ENCODE results near the gene LARP6.
A peak's percentile ranks its signal among the peaks of the same experiment; 100 is the strongest.

Gene LARP6

GRCh38 chr15:70794596-70795310 is 59.2 kb downstream of the LARP6 start:
- no peak for DNase-seq (ENCODE audit: low spot score)

DNA sequence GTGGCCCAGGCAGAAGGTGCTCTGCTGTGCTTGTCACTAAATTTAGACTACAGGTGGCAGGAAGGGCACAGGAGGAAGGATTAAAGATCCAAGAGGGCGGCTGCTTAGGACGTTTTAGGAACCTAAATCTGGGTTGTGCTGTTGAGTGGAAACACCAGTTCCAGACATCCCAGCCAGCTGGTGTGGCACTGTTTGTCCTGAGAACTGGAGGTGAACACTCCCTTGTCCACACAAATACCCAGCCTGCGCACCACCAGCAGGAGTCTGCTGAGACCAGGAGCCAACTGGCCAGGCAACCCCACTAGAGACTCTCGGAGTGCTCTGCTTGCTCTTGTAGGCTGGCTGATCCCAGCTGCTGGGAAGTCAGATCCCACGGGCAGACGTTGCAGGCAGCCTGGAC is 60.3 kb downstream of the LARP6 start:
- no peak for DNase-seq (ENCODE audit: low spot score)

DNA sequence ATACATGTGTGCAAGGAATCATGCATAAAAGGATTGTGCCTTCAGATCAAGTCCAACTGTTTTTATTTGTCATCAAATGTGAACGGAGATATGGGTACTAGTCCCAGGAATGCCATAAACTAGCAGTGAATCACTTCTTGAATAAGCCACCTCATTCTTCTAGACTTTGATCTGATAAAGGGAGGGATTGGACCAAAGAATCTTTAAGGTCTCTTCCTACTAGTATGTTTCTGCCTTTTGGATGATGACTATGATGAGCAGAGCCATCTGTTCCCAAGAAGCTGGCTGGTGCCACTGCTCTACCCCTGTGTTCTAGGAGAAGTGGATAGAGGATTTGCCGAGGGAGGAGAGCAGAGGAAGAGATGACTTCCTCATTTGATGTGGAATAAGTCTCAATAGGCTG is 61.8 kb downstream of the LARP6 start:
- DNase-seq (ENCODE audit: low spot score): peak; percentile 47

DNA sequence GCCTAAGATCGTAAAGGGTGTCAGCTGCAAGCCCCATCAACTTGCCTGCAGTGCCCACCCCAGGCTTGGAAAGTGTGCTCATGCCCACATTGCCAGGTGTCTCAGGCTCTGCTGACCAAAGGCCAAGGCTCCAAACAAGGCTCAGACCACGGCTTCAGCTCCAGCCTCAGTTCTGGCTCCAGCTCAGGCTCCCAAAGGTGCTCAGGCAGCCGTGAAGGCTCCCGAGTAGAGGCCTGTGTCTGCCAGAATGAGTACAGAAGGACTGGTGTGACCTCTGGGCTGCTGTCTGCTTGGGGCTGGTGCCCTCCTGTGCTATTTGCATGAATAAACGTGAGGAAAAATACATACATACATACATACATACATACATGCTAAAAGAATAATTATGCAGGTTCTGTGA is 62.7 kb downstream of the LARP6 start:
- DNase-seq (ENCODE audit: low spot score): no peak

DNA sequence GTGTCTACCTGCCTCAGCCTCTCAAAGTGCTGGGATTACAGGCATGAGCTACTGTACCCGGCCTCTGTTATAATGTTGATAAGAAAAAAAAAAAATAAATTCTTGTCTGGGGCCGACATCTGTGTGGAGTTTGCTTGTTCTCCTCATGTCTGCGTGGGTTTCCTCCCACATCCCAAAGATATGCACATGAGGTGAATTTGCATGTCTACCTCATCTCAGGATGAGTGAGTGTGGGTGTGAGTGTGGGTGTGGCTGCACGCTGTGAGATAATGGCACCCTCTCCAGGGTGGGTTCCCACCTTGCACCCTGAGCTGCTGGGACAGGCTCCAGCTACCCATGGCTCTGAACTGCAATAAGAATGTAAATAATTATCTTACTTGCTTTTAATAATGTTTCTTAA is 64.7 kb downstream of the LARP6 start:
- no peak for DNase-seq (ENCODE audit: low spot score)

DNA sequence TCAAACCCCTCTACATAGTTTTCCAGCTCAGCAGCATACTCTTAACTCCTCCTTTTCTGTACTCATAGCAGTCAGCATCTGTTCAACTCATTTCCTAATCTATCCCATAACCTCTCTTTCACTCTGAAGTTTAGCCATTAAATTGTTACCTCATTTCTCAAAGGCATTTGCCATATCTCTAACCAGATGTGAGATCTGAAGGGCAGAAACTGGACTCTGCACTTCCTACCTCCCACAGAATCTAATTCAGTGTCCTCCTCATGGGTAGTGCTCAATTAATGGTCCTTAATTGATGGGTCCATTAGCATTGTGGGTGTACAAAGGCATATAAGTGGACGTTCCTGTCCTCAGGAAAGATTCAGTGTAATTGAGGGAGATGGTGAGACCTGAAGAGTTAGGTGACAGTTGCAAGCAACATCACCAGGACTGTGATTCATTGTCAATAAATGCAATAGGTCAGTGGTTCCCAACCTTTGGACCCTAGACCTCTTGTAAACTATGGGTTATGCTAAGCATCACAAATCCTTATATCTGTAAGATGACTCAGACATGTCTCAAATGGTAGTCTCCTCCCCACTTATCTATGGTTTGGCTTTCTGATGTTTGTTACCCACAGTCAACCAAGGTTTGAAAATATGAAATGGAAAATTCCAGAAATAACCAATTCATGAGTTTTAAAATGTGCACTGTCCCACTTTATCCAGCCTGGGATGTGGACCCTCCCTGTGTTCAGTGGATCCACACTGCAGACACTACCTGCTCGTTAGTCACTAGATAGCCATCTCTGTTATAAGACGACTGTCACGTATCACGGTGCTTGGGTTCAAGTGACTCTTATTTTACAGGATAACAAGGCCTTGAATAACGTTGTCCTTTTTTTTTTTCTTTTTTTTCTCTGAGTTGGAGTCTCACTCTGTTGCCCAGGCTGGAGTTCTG is 65.6 kb downstream of the LARP6 start:
- no peak for DNase-seq (ENCODE audit: low spot score)

GRCh38 chr15:70786996-70787395 is 67.0 kb downstream of the LARP6 start:
- no peak for DNase-seq (ENCODE audit: low spot score)

DNA sequence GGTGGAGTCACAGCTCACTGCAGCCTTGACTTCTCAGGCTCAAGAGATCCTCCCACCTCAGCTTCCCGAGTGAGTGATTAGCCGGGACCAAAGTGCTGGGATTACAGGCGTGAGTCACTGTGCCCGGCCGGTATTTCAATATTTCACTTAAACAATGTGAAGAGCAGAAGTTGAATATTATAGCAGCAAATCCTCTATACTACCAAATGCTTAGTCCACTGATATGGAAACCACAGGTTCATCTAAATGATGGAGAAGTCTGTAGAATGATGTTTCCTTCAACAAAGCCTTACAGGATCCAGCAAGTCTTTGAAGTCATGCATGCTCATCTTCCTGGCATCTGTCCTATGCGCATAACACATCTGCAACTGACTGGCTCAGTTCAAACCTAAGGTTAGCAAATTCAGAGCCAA is 70.3 kb downstream of the LARP6 start:
- no peak for DNase-seq (ENCODE audit: low spot score)

GRCh38 chr15:70783041-70783440 is 70.9 kb downstream of the LARP6 start:
- no peak for DNase-seq (ENCODE audit: low spot score)

DNA sequence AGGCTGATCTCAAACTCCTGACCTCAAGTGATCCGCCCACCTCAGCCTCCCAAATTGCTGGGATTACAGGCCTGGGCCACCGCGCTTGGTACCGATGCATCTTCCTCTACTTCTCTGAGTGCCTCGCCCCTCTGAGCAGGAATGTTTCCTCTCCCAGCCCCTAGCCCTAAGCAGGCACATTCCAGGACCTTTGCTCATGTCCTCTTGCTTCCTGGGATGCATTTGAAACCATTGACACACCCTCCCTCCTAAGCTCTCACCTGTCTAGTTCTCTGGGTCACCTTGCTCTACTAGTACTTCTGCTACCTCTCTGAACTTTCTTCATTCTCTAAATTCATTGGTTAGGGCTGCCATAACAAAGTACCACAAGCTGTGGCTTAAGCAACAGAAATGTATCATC is 72.7 kb downstream of the LARP6 start:
- no peak for DNase-seq (ENCODE audit: low spot score)
